Upper lobe of right lung (tissue), 1 donor: ENCODE measurements around the gene ALDH3A1. TPM values are rescaled to one million over a fixed set of nuclear protein-coding genes. Genes with fewer than 3 reads are reported as not detected.

Experiments
- ATAC-seq: fragments of 200-7000 bp; cut with Tn5 transposase; one replicate; pipeline ENCODE4 v1.9.1; 2020; ENCODE audit warnings: mild to moderate bottlenecking, moderate library complexity
- DNase-seq: peaks from one replicate; pipeline ENCODE4 v3.0.0-alpha.2; 2020
- H3K27ac ChIP-seq: fragments of 200-600 bp; one replicate; pipeline ENCODE4 v1.8.0; 2022
- H3K27me3 ChIP-seq: fragments of 200-600 bp; one replicate; pipeline ENCODE4 v1.8.0; 2022; ENCODE audit warnings: mild to moderate bottlenecking
- H3K36me3 ChIP-seq: fragments of 200-600 bp; one replicate; pipeline ENCODE4 v1.8.0; 2022
- H3K4me1 ChIP-seq: fragments of 200-600 bp; one replicate; pipeline ENCODE4 v1.8.0; 2022
- H3K4me3 ChIP-seq: fragments of 200-600 bp; one replicate; pipeline ENCODE4 v1.8.0; 2022; ENCODE audit warnings: mild to moderate bottlenecking
- H3K9me3 ChIP-seq: fragments of 200-600 bp; one replicate; pipeline ENCODE4 v1.8.0; 2022
- intact Hi-C: fragments of 100-400 bp; cut with DNase I; formaldehyde crosslinking; loops from one replicate; pipeline ENCODE4 v1.11.0; 2022
- total RNA-seq: library from RNA; stranded (reverse); fragmentation: NEBNext Ultra II Directional; extraction: Animal tissue kit (Norgen Biotek cat#: 25700); gene quantifications from one replicate; pipeline ENCODE4 v1.2.1, GENCODE V29; 2021
- TF ChIP-seq, protein P1 (sequence below): fragments of 200-600 bp; IDR thresholded peaks from one replicate; pipeline ENCODE4 v1.8.0; 2022; ENCODE audit warnings: antibody characterized with exemption
- donor health status: DM: no; HTN: yes; CAD: no; lungs with severe emphysema.

ALDH3A1 gene
- total RNA-seq, 1 donor from 2014 or later: 10.5 TPM

DNA sequence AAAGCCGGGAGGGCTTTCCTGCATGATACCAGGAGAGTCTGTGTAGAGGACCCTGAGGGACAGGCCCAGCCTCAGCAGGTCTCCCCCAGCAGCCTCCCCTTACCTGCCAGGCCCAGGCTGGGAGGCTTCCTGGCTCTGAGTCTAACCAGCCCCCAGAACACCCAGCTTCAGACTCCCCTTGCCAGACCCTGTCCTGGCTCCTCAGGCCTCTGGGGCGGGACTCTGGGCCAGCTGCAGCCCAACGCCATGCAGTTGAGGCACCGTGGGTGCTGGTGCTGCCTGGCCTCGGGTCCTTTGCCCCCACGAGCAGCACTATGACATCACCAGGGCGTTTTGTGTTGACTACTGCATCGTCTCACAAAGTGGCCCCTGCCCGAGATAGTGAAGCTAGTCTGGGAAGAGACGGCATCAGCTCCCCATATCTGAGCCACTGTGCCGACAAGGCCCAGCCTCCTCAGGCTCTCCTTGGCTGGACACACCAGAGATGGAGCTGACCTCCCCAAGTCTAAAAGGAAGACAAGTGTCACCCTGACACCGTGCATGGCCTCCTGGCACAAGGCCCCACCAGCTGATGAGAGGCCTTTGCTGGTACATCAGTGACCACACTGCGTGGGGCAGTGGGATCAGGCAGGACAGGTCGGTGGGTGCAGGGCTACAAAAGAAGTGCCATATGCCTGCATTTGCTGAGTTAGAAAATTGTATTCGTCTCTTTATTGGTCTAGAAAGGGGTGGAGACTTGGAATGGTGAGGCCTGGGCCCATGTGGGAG lies 10.6 kb downstream of the ALDH3A1 start:
- Histone ChIP-seq H3K4me1 (no peaks in the 10 kb centered on the region), H3K27me3 (no peaks in the 10 kb centered on the region), H3K4me3 (no peak overlapping the region), H3K36me3 (no peaks in the 10 kb centered on the region), H3K9me3 (no peaks in the 10 kb centered on the region), H3K27ac (no peak overlapping the region)
- no peak for ATAC-seq
- DNase-seq: peak; percentile 54
- intact Hi-C loops: no loop called here
- TF ChIP-seq, protein P1, sequence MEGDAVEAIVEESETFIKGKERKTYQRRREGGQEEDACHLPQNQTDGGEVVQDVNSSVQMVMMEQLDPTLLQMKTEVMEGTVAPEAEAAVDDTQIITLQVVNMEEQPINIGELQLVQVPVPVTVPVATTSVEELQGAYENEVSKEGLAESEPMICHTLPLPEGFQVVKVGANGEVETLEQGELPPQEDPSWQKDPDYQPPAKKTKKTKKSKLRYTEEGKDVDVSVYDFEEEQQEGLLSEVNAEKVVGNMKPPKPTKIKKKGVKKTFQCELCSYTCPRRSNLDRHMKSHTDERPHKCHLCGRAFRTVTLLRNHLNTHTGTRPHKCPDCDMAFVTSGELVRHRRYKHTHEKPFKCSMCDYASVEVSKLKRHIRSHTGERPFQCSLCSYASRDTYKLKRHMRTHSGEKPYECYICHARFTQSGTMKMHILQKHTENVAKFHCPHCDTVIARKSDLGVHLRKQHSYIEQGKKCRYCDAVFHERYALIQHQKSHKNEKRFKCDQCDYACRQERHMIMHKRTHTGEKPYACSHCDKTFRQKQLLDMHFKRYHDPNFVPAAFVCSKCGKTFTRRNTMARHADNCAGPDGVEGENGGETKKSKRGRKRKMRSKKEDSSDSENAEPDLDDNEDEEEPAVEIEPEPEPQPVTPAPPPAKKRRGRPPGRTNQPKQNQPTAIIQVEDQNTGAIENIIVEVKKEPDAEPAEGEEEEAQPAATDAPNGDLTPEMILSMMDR: no peak

DNA sequence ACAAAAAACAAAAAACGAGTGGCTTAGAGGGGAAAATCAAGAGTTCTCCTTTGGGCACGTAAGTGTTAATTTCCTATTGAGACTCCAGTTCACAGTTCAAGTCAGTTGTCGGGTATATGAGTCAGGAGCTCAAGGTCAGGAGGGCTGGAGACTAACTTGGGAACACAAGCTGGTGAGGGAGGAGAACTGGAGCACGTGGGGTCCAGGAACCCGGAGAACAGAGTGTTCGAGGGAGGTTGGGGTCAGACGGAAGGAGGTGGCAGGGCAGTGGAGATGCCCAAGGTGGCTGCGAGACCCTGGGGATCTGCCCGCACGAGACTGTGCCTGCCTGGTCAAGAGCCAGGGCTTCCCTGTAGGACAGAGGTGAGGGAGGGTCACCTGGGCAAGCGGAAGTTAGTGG lies 12.0 kb downstream of the ALDH3A1 start:
- Histone ChIP-seq H3K4me3 (no peak overlapping the region), H3K27me3 (no peaks in the 10 kb centered on the region), H3K9me3 (no peaks in the 10 kb centered on the region), H3K36me3 (no peaks in the 10 kb centered on the region), H3K27ac (no peak overlapping the region), H3K4me1 (no peaks in the 10 kb centered on the region)
- ATAC-seq (no peak), DNase-seq (peak; percentile 57)
- intact Hi-C loops: no loop called here
- TF ChIP-seq, protein P1: no peak

DNA sequence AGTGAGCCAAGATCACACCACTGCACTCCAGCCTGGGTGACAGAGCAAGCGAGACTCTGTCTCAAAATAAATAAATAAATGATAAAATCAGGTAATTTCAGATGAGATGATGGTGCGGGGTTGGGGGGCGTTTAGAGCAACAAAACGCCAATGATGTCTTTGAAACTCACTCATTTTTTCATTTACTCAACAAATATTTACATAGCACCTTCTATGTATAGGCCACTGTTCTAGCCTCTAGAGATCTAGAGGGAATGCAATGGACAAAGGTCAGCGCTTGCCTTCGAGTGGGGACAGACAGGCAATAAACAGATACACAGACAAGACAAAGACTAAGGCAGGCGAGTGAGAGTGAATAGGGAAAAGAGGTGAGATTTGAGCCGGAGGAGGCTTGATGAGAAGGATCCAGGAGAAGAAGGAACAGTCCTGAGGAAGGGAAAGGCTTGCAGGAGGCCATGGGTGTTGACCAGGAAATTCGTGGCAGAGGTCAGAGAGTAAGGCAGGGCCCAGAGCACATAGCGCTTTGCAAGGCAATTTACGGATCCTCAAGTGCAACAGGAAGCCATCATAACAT lies 14.1 kb downstream of the ALDH3A1 start:
- no peaks in the 10 kb centered on the region for H3K36me3 ChIP-seq
- no peaks in the 10 kb centered on the region for H3K9me3 ChIP-seq
- DNase-seq (no peak), ATAC-seq (peak; percentile 14)
- intact Hi-C loops: no loop called here
- peaks cover 6% of the 10 kb centered on the region for H3K4me1 ChIP-seq
- no peaks in the 10 kb centered on the region for H3K27me3 ChIP-seq
- H3K27ac ChIP-seq: no peak overlapping the region
- TF ChIP-seq, protein P1: no peak
- H3K4me3 ChIP-seq: no peak overlapping the region

DNA sequence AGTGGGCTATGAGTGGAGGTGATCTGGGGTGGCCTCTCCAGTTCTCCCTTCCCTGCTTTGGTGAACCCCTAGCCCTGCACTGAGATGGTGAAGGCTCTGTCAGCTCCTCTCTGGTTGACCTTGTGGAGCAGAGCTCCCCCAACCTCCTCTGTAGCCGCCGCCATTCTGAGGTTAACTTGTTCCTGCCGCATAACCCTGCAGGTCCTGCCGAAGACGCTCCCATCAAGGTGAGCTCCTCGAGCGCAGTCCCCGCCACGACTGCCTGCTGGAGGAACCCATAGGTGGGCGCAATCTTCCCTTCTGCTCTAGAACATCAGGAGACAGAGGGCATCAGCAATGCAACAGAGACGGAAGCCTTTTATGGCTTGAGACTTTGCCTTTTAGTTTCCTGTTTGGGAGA lies 16.5 kb downstream of the ALDH3A1 start:
- Histone ChIP-seq H3K36me3 (no peaks in the 10 kb centered on the region), H3K4me1 (peaks cover 31% of the 10 kb centered on the region), H3K9me3 (no peaks in the 10 kb centered on the region), H3K4me3 (no peak overlapping the region), H3K27me3 (no peaks in the 10 kb centered on the region), H3K27ac (no peak overlapping the region)
- intact Hi-C loops: no loop called here
- ATAC-seq (no peak), DNase-seq (no peak)
- TF ChIP-seq, protein P1: no peak

DNA sequence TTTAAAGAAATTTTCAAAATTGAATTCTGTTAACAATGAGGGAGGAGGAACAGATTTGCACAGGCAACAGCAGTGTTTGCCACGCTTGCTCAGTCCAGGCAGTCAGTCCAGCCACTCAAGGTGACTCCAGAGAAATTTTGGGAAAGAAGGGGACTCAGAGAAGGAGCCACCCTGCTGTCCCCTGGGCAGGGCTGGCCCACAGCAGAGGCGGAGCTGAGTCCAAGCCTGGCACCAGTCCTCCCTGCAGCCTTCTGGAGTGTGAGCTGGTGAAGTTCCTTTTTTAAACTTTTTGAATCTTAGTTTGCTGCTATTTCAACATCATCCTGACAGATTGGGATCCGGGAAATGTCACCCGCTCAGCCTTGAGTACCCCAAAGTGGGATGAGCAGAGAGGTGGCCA lies 17.3 kb downstream of the ALDH3A1 start:
- Histone ChIP-seq H3K9me3 (no peaks in the 10 kb centered on the region), H3K4me3 (no peak overlapping the region), H3K4me1 (peaks cover 36% of the 10 kb centered on the region), H3K36me3 (no peaks in the 10 kb centered on the region), H3K27ac (peak overlapping the region; percentile 2), H3K27me3 (no peaks in the 10 kb centered on the region)
- ATAC-seq: peak; percentile 26
- TF ChIP-seq, protein P1: no peak
- intact Hi-C loops: no loop called here
- peak; percentile 64 for DNase-seq
